HG02970 (cell line): ENCODE data around the gene ATP5PD.

ENCODE experiments used
- ATAC-seq: cut with Tn5 transposase; IDR thresholded peaks from one replicate; pipeline ENCODE4 v1.9.1; 2021; ENCODE audit warnings: mild to moderate bottlenecking, moderate library complexity, moderate number of reproducible peaks; ENCODE audit not compliant: unreplicated experiment, low FRiP score

Gene ATP5PD

DNA sequence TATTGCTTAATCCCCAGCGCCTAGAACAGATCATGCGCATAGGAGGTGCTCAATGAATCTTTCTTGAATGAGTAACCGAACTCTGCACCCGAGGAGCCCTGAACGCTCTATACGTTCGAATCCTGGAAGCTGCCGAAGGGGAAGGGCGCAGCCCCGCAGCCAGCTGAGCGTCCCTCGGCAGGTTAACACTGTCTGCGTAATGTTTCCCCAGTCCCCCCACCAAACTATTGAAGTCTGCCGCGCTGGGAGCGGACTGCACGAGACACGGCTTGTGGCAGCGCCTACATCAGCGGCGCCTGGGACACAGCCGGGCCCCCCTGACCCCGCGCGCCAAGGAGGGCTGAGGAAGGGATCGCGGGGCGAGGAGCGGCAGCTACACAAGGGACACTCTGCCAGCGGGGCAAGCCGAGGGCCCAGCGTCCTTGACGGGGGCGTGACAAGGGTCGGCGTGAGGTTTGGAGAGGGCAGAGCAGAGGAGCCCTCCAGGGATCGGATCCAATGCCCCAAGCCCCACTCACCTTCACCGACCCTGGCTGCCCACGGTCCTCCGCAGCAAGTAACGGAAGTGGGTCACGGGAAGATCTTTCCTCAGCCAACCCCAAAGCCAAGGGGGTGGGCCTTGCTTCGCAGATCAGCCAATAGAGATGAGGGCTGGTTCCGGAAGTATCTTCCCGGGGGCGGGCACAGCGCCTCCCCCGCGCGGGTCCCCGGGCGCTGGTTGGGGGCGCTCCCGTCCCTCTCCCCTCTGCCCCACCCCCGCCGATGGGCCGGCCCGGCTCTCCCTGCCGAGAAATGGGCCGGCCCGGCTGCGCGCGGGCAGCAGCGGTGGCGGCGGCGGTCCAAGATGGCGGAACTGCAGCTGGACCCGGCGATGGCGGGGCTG, at the start of gene ATP5PD, which contains the start of gene KCTD2:
TSS of gene ATP5PD (minus strand) at position 563 of the 883 bp plus-strand sequence. CDS start 4,319 bp downstream, outside the sequence.
TSS of gene KCTD2 (plus strand) at position 819 of the 883 bp plus-strand sequence. CDS start at position 845, 26 bp downstream.
- ATAC-seq = peak; percentile 92

GRCh38 chr17:75096082-75096625, 49.4 kb upstream of the ATP5PD start:
- ATAC-seq = no peak

DNA sequence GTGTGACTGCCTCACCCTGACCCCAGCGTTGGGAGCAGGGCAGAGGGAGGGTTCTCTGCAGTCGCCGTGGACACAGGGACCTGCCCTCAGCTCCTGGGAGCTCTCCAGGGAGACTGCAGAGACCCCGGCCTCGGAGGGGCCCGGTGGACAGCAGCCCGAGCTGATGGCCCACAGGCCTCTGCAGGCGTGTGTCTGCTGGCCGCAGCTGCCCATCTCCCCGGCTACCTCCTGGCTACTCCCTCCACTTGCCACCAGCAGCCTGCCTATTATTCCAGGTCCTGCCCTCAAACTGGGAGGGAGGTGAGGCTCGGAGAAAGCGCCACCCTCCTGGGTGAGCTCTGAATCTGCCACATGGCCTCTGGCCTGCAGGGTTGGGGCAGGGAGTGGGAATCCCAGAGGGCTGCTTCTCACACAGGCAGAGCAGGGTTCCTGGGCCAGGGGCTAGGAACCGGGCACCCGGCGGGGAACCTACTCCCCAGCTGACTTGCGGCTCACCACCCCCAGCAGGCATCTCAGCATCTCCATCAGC, 48.2 kb upstream of the ATP5PD start:
- no peak for ATAC-seq

DNA sequence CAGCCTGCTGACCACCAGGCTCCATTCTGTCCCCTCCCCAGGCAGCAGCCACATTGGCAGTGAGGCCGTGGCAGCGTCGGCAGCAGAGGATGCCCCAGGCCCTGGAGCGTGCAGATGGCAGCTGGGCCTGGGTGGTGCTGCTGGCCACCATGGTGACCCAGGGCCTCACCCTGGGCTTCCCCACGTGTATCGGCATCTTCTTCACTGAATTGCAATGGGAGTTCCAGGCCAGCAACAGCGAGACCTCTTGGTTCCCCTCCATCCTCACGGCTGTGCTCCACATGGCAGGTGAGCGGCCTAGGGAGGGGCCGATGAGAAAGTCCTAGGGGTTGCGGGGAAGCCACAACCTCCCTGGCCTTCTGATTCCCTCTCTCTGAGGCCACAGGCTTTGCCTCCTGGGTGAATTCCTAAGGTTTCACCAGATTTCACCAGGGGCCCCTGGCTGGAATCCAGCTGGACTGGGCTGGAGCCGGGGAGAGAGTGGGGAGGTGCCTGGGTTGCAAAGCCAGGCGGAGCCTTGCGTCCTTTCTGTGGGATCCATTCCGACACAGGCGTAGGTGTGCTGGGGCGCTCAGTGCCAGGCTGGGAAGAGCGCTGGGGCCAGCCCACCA, 46.9 kb upstream of the ATP5PD start:
- no peak for ATAC-seq

DNA sequence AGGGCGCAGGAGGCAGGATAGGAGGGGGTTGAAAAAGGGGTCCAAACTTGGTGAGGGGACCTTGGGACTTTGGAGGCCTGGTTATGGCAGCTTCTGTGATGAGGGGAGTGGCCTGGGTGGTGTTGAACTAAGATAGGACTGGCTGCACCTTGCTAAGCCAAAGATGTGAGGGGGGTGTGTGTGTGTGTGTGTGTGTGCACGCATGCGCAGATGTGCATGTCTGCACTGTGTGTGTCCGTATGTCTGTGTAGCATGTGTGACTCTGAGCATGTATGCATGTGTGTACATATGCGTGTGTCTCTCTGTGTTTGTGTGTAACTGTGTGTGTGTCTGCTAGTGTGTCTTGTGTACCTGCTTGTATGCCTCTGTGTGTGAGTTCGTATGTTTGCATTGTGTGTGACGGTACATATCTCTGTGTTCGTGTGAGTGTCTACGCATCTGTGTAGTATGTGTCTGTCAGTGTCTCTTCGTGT, 45.1 kb upstream of the ATP5PD start:
- no peak for ATAC-seq

DNA sequence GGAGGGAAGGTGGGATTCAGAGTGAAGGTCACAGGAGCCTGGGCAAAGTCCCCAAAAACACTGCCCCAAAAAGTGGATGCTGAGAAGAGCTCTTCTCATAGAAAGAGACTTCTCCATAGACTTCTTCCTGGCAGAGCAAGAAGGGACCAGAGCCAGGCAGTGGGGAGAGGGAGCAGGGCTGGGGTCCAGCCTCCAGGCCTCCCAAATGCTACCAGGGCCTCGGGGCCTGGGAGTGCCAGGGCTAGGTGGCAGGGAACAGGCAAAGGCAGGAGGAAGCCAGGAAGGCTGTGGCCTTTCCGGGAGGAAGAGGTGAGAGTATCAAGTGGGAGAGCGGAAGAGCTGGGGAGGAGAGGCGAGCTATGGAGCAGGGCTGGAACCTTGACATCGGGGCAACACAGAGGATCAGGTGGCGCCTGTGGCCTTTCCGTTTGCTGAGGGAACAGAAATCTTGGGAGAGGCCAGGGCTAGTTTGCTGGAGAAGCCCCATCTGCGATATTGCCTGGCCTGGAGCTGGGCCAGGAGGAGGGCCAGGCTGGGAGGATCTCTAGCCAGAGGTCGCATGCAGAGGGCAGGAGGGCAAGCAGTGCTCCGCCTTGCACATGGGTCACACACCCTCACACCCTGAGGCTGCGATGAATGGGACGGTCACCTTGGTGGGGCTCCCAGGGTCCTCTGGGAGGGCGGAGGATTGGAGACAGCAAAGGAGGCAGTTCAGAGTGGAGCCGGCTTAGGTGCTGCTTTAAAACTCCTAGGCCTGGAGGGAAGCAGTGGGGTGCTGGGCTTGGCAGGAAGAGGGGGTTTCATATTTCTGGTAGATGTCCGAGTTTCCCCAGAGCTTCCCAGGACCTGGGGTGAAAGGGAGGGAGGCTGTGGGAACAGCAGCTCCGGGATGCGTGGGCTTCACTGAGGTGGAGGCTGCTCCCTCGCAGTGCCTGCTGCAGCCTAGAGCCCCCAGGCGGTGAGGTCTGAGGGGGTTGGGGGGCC, 44.4 kb upstream of the ATP5PD start:
- ATAC-seq = no peak

GRCh38 chr17:75088465-75089417, 42.0 kb upstream of the ATP5PD start:
- ATAC-seq = no peak

DNA sequence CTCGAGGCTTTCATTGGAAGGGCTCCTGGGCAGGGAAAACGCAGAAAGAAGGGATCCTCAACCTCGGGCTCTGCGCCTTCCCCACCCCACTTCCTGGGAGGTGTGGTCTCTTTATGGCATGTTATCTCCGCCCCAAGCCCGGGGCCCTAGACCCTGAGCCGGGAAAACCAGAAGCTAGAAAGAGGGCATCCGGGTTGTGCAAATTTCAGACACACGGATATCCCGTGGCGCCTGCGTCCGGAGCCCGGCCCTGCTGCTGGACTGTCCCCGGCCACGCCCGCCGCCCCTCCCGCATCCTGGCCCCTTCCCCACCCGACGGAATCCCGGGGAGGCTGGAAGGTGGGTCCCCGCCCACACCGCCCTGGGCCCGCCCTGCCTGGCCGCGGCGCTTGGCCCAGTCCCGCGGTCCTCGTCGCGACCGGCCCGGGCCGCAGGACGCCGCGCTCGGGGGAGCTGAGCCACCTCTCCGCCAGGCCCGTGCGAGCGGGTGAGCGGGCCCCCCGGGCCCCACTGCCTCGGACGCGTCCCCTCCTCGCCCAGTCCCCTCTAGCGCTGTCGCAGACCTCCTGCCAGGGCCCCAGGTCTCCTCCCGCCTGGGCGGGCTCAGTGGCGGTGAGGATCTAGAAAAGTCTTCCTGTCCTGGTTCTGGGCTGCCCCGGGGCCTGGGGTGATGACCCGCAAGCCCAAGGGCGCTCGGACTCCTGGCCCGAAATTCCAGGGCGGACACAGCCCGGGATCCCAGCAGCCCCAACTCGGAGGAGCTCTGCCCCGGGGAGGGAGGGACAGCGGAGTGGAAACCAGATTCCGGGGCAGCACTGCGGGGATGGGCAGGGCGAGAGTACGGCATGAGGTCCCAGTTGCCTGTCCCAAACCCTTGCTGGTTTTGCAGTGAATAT, 41.0 kb upstream of the ATP5PD start, which contains the start of gene SLC16A5:
TSS of gene SLC16A5 (plus strand) at position 397 of the 896 bp plus-strand sequence. CDS start 5,683 bp downstream, outside the sequence.
- no peak for ATAC-seq

DNA sequence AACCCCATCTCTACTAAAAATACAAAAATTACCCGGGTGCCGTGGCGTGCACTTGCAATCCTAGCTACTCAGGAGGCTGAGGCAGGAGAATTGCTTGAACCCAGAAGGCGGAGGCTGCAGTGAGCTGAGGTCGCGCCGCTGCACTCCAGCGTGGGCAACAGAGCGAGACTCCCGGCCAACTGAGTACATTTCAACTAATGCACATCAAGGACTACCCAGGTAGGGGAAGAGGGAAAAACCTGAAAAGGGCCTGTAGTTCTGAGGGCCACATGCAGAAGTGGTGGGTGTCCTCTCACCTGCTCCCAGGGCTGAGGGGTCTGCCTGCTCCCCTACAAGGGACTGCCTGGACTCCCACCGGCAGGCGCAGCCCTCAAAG, 40.4 kb upstream of the ATP5PD start:
- ATAC-seq = no peak

DNA sequence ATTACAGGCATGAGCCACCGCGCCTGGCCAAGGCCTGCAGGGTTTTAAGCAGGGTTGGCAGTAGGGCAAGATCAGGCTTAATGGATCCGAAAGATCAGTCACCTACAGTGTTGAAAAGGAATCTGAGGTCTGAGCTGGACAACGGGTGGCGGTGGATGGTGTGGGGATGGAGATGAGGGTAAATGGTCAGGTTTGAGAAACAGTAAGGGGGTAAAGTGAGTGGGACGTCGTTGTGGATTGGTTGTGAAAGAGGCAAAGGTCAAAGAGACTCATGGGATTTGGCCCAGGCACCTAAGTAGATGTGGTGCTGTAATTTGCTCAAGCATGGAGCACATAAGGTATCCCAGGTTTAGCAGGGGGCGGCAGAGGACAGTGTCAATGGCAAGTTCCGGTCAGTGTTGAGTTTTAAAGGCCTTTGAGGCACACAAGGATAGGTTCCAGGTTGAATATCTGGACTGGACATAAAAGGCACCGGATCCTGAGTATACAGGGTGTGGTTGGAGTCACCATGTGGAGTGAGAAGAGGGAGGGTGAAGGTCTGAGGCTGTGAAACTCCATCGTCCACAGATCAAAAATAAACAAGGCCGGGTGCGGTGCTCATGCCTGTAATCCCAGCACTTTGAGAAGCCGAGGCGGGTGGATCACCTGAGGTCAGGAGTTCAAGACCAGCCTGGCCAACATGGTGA, 39.9 kb upstream of the ATP5PD start:
- ATAC-seq = no peak

DNA sequence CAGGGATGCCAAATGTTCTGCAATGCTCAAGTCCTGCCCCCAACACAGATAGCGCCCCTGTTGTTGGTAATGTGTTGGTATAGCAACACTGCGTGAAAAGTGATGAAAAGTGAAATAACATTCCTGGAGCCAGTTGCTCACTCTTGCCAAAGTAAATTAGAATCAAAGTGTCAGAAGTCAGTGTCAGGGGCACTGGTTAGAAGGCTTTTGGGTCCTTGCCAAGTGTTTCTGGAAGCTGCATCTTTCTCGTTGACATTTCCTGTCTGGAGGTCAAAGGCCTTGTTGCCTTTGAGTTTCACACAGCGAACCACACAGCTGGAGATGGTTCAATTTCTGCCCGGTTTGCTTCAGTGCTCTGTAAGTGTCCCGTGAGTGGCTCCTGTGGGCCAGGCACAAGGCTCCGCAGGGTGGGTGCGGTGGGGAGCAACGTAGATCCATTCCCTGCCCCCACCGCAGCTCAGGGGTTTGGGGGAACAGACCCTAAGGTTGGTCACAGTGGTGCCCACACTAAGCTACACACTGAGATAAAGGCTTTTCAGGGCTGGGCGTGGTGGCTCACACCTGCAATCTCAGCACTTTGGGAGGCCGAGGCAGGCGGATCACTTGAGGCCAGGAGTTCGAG, 37.4 kb upstream of the ATP5PD start:
- ATAC-seq = no peak

DNA sequence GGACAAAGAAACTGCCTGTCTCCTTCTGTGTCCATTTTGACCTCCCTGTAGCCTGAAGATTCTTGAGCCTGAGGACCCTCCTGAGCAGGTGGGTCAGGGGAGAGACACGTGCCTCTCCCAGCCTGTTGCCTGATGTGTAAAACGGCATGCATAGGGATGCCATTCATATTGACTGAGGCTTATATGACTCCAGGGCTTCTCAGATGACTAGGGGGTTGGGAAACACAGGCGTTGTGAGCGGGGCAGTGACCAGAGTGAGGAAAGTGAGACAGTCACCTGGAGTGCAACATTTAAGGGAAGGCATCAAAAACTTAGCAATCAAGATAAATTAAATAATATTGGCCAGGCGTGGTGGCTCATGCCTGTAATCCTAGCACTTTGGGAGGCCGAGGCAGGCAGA, 35.9 kb upstream of the ATP5PD start:
- ATAC-seq = no peak

- ATAC-seq = no peak
Observed at GRCh38 chr17:75081611-75082540, 35.1 kb upstream of the ATP5PD start.

GRCh38 chr17:75079023-75079373, 32.2 kb upstream of the ATP5PD start:
- no peak for ATAC-seq

DNA sequence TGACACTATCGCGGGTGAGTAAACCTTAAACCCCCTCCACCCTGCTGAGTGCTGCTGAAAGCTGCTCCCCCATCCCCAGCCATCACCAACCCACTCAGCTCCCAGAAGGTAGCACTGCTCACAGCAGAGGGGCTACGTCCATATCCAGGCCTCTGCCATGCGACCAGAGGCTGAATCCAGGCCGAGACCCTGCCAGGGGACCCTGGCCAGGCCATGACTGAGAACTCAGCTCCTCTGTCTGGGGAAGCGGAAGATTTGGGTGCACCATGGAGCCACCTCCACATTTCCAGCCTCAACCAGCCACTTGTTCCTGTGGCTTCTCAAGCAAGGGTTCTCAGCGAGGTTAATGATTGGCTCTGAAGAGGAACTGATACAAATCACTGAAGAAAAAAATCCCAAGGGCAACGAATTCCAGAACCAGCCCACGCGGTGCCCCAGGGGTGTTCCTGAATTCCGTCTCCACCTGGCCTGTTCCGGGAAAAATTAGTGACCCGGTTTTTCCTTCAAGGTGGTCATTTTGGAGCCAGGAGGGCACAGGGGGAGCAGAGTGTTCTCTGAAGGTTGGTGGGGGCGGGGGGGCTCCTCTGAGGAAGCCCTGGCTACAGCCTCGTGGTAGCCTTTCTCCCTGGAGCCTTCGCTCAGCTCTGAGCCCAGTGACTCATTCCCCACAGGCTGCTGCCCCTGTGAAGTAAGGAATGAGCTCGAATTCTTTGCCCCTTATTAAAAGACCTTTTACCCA, 31.7 kb upstream of the ATP5PD start:
- no peak for ATAC-seq
